OCI-LY1 (cell line): ENCODE measurements around the gene KATNBL1.

Experiments used
- EZH2 ChIP-seq: fragments of 200-600 bp; sonication (generic), shearing (Covaris generic); IDR thresholded peaks from 2 replicates; pipeline ENCODE4 v1.8.0; 2017; ENCODE audit warnings: borderline replicate concordance, mixed run types, mild to moderate bottlenecking, antibody characterized with exemption, low read length, moderate library complexity, mixed read lengths
- TF ChIP-seq, protein P1 (sequence below): fragments of 200-600 bp; sonication (generic), shearing (Covaris generic); IDR thresholded peaks from 2 replicates; pipeline ENCODE4 v1.5.1; 2017; ENCODE audit warnings: mild to moderate bottlenecking, antibody characterized with exemption, low read length, moderate library complexity, mixed read lengths

DNA sequence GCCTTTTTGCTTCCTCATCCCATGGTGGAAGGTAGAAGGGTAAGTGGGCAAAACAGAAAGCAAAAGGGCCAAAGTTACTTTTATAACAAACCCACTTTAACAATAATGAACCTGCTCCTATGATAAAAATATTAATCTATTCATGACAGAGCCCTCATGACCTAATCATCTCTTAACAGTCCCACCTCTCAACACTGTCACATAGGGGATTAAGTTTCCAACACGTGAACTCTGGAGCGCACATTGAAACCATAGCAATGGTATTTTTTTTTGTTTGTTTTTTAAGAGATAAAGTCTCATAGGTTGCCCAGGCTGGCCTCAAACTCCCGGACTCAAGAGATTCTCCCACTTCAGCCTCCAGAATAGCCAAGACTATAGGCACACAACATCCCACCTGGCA is 30.7 kb downstream of the KATNBL1 start:
- TF ChIP-seq, protein P1, sequence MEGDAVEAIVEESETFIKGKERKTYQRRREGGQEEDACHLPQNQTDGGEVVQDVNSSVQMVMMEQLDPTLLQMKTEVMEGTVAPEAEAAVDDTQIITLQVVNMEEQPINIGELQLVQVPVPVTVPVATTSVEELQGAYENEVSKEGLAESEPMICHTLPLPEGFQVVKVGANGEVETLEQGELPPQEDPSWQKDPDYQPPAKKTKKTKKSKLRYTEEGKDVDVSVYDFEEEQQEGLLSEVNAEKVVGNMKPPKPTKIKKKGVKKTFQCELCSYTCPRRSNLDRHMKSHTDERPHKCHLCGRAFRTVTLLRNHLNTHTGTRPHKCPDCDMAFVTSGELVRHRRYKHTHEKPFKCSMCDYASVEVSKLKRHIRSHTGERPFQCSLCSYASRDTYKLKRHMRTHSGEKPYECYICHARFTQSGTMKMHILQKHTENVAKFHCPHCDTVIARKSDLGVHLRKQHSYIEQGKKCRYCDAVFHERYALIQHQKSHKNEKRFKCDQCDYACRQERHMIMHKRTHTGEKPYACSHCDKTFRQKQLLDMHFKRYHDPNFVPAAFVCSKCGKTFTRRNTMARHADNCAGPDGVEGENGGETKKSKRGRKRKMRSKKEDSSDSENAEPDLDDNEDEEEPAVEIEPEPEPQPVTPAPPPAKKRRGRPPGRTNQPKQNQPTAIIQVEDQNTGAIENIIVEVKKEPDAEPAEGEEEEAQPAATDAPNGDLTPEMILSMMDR, result no peak
- no peak for TF ChIP-seq EZH2
